Right atrium auricular region (tissue), 2 donors: Measurements from ENCODE around the gene PRR13. TPM values are rescaled to one million over a fixed set of nuclear protein-coding genes. Genes with fewer than 3 reads are reported as not detected.

Experiments used
- DNase-seq: peaks from one replicate; pipeline ENCODE4 v3.0.0-alpha.2; 2019; ENCODE audit warnings: low spot score
- H3K27ac ChIP-seq, 2 donors: fragments of 200-600 bp; sonication (generic); 1 replicate in 1 of 2; 2 replicates in 1 of 2; pipeline ENCODE4 v1.5.1; 2016 to 2019
- H3K27me3 ChIP-seq, 2 donors: fragments of 200-600 bp; sonication (generic); one replicate each; pipeline versions ENCODE4 v1.5.1 to v1.6.0; 2017 to 2019
- H3K36me3 ChIP-seq: fragments of 200-600 bp; sonication (generic); one replicate; pipeline ENCODE4 v1.5.1; 2016
- H3K4me1 ChIP-seq, 2 donors: fragments of 200-600 bp; sonication (generic); one replicate each; pipeline versions ENCODE4 v1.5.1 to v1.6.0; 2017 to 2019
- H3K4me3 ChIP-seq, 2 donors: fragments of 200-600 bp; sonication (generic); 1 replicate in 1 of 2; 2 replicates in 1 of 2; pipeline ENCODE4 v1.5.1; 2017 to 2019; ENCODE audit warnings: mild to moderate bottlenecking in 1 of 2, moderate library complexity in 1 of 2
- H3K9me3 ChIP-seq, 2 donors: fragments of 200-600 bp; sonication (generic); one replicate each; pipeline ENCODE4 v1.5.1; 2019
- CTCF ChIP-seq, 2 donors: fragments of 200-600 bp; sonication (generic); IDR thresholded peaks; one replicate each; pipeline ENCODE4 v1.5.1; 2019; ENCODE audit warnings: antibody characterized with exemption in 2 of 2
- total RNA-seq, 2 donors: library from RNA; depleted of rRNA; stranded (reverse); fragments of >200 nt; gene quantifications; one replicate each; pipeline ENCODE4 v1.1.0, GENCODE V29; 2016

The PRR13 gene
- total RNA-seq, 2 donors from 2014 or later: 38.8 to 60.6 TPM

GRCh38 chr12:53474077-53474476, 32.5 kb downstream of the PRR13 start:
- Histone ChIP-seq H3K27me3 (no peaks in the 10 kb centered on the region), H3K4me1 (peaks cover 0 to 78% of the 10 kb centered on the region in 2 donors), H3K4me3 (no peak overlapping the region), H3K27ac (no peak overlapping the region), H3K36me3 (peaks cover 97% of the 10 kb centered on the region), H3K9me3 (no peaks in the 10 kb centered on the region)
- TF ChIP-seq CTCF (IDR thresholded peaks at IDR 0.05): no peak
- no peak for DNase-seq

- Histone ChIP-seq H3K36me3 (peaks cover 97% of the 10 kb centered on the region), H3K27me3 (no peaks in the 10 kb centered on the region), H3K4me1 (peaks cover 0 to 74% of the 10 kb centered on the region in 2 donors), H3K4me3 (no peak overlapping the region), H3K27ac (no peak overlapping the region), H3K9me3 (no peaks in the 10 kb centered on the region)
- TF ChIP-seq CTCF (IDR thresholded peaks at IDR 0.05): no peak
- DNase-seq: no peak
These were observed 33.3 kb downstream of the PRR13 start for GRCh38 chr12:53474819-53475218.

GRCh38 chr12:53476769-53477209, 35.3 kb downstream of the PRR13 start:
- no peak for DNase-seq
- H3K4me1 ChIP-seq: peaks cover 0 to 70% of the 10 kb centered on the region in 2 donors
- no peaks in the 10 kb centered on the region for H3K9me3 ChIP-seq
- peaks cover 97% of the 10 kb centered on the region for H3K36me3 ChIP-seq
- H3K4me3 ChIP-seq: no peak overlapping the region
- peak in 1 of 2 donors; percentile 37 for TF ChIP-seq CTCF (IDR thresholded peaks at IDR 0.05)
- no peaks in the 10 kb centered on the region for H3K27me3 ChIP-seq
- H3K27ac ChIP-seq: no peak overlapping the region

GRCh38 chr12:53478865-53479264, 37.3 kb downstream of the PRR13 start:
- no peak for DNase-seq
- no peak for TF ChIP-seq CTCF (IDR thresholded peaks at IDR 0.05)

GRCh38 chr12:53479331-53479730, 37.8 kb downstream of the PRR13 start:
- no peak overlapping the region for H3K27ac ChIP-seq
- no peak for DNase-seq
- H3K4me1 ChIP-seq: peaks cover 0 to 59% of the 10 kb centered on the region in 2 donors
- peaks cover 91% of the 10 kb centered on the region for H3K36me3 ChIP-seq
- H3K27me3 ChIP-seq: no peaks in the 10 kb centered on the region
- no peak for TF ChIP-seq CTCF (IDR thresholded peaks at IDR 0.05)
- H3K4me3 ChIP-seq: no peak overlapping the region
- no peaks in the 10 kb centered on the region for H3K9me3 ChIP-seq

More at GRCh38 chr12:53478865-53479264, 37.3 kb downstream of the PRR13 start:
- Histone ChIP-seq H3K4me1 (peaks cover 0 to 64% of the 10 kb centered on the region in 2 donors), H3K36me3 (peaks cover 94% of the 10 kb centered on the region), H3K9me3 (no peaks in the 10 kb centered on the region), H3K27me3 (no peaks in the 10 kb centered on the region), H3K4me3 (no peak overlapping the region), H3K27ac (no peak overlapping the region)
